H1 (cell line): Measurements from ENCODE around the gene UBE2E2. TPM values are rescaled to one million over a fixed set of nuclear protein-coding genes. Genes with fewer than 3 reads are reported as not detected.

Experiments
- CTCF ChIA-PET: fragments of 300-600 bp; sonication (Branson Sonifier 250); formaldehyde crosslinking; loops from one replicate; lab custom pipeline; 2021; ENCODE audit not compliant: partially characterized antibody; lab: Charles Lee
- POLR2A ChIA-PET: fragments of 300-600 bp; sonication (Branson Sonifier 250); formaldehyde crosslinking; loops from one replicate; lab custom pipeline; 2021; ENCODE audit warnings: inconsistent platforms; ENCODE audit not compliant: partially characterized antibody; lab: Charles Lee
- DNase-seq, 2 experiments: peaks; one replicate each; pipeline versions ENCODE4 v3.0.0 to v3.0.0-alpha.2; 2010 to 2022; ENCODE audit warnings: low spot score in 2 of 2, low read depth in 1 of 2, mixed read lengths in 1 of 2
- FAIRE-seq: peaks from 2 replicates; lab custom pipeline; 2011; peaks lifted over from hg19 to GRCh38; lab: Jason Lieb, UNC
- H2AFZ ChIP-seq: 2 replicates; pipeline ENCODE4 v1.8.1; 2012; ENCODE audit warnings: low read length, inconsistent platforms
- H2AK5ac ChIP-seq: 2 replicates; pipeline ENCODE4 v1.6.1; 2013; ENCODE audit warnings: low read depth, low read length
- H2BK120ac ChIP-seq: replicated peaks from 2 replicates; pipeline ENCODE3; 2013; ENCODE audit warnings: low read depth, low read length, inconsistent platforms
- H2BK12ac ChIP-seq: 2 replicates; pipeline ENCODE4 v1.6.1; 2013; ENCODE audit warnings: low read depth, low read length
- H2BK15ac ChIP-seq: 2 replicates; pipeline ENCODE4 v1.6.1; 2013; ENCODE audit warnings: low read length
- H2BK20ac ChIP-seq: 2 replicates; pipeline ENCODE4 v1.6.1; 2013; ENCODE audit warnings: low read length
- H2BK5ac ChIP-seq: 2 replicates; pipeline ENCODE4 v1.6.1; 2013; ENCODE audit warnings: low read depth, low read length
- H3K14ac ChIP-seq: 2 replicates; pipeline ENCODE4 v1.6.1; 2013; ENCODE audit warnings: inconsistent platforms; ENCODE audit not compliant: insufficient read length
- H3K18ac ChIP-seq: 2 replicates; pipeline ENCODE4 v1.6.1; 2013; ENCODE audit warnings: low read length; ENCODE audit errors: extremely low read depth
- H3K23ac ChIP-seq: 2 replicates; pipeline ENCODE4 v1.6.1; 2013; ENCODE audit warnings: inconsistent platforms; ENCODE audit not compliant: insufficient read length
- H3K23me2 ChIP-seq: 2 replicates; pipeline ENCODE4 v1.6.1; 2013; ENCODE audit warnings: low read depth, low read length
- H3K27ac ChIP-seq: 2 replicates; pipeline ENCODE4 v1.6.1; 2011; ENCODE audit warnings: low read depth, low read length, inconsistent platforms
- H3K27me3 ChIP-seq, 4 experiments: replicated peaks in 1 of 4; 1 replicate in 1 of 4; 2 replicates in 3 of 4; pipeline versions ENCODE4 v1.6.1 to v1.8.1; 2011 to 2013; ENCODE audit warnings: low read length in 3 of 4, mild to moderate bottlenecking in 3 of 4, inconsistent platforms in 2 of 4, mixed read lengths in 2 of 4, moderate library complexity in 1 of 4; ENCODE audit not compliant: control insufficient read depth in 3 of 4, insufficient read depth in 3 of 4; ENCODE audit errors: extremely low read depth in 1 of 4
- H3K36me3 ChIP-seq, 4 experiments: 2 replicates each; pipeline versions ENCODE4 v1.6.1 to v1.8.1; 2011 to 2013; ENCODE audit warnings: mild to moderate bottlenecking in 4 of 4, low read length in 3 of 4, moderate library complexity in 2 of 4, control low read depth in 1 of 4, inconsistent platforms in 1 of 4; ENCODE audit not compliant: insufficient read depth in 4 of 4, control insufficient read depth in 2 of 4
- H3K4ac ChIP-seq: replicated peaks from 2 replicates; pipeline ENCODE3; 2013; ENCODE audit warnings: low read length, low read depth, mixed read lengths, inconsistent platforms; ENCODE audit not compliant: insufficient read length
- H3K4me1 ChIP-seq, 4 experiments: replicated peaks in 1 of 4; 1 replicate in 1 of 4; 2 replicates in 3 of 4; pipeline versions ENCODE4 v1.6.1 to v1.8.1; 2011 to 2013; ENCODE audit warnings: low read length in 3 of 4, inconsistent platforms in 2 of 4, mixed read lengths in 1 of 4; ENCODE audit not compliant: insufficient read depth in 4 of 4, control insufficient read depth in 3 of 4
- H3K4me2 ChIP-seq, 2 experiments: 2 replicates each; pipeline versions ENCODE4 v1.6.1 to v1.8.1; 2011 to 2013; ENCODE audit warnings: low read depth in 2 of 2, low read length in 2 of 2, control low read depth in 1 of 2, inconsistent platforms in 1 of 2, mild to moderate bottlenecking in 1 of 2; ENCODE audit not compliant: insufficient read depth in 1 of 2
- H3K4me3 ChIP-seq, 4 experiments: fragments of 200-600, 300-600 bp in 1 of 4; sonication (generic), shearing (Covaris generic), sonication (Bioruptor Twin) in 1 of 4; 2 replicates each; pipeline versions ENCODE4 v1.5.1 to v1.8.1; 2011 to 2016; ENCODE audit warnings: low read length in 4 of 4, low read depth in 3 of 4, control low read depth in 2 of 4, inconsistent platforms in 2 of 4, mild to moderate bottlenecking in 2 of 4, mixed read lengths in 1 of 4, moderate library complexity in 1 of 4; ENCODE audit not compliant: insufficient read depth in 2 of 4; ENCODE audit errors: extremely low read depth in 1 of 4
- H3K56ac ChIP-seq: replicated peaks from 2 replicates; pipeline ENCODE3; 2013; ENCODE audit warnings: low read depth, mild to moderate bottlenecking, mixed read lengths, low read length, inconsistent platforms; ENCODE audit not compliant: insufficient read length
- H3K79me1 ChIP-seq: 2 replicates; pipeline ENCODE4 v1.6.1; 2013; ENCODE audit warnings: low read depth, low read length, control low read depth
- H3K79me2 ChIP-seq, 2 experiments: 2 replicates each; pipeline versions ENCODE4 v1.6.1 to v1.8.1; 2012 to 2013; ENCODE audit warnings: low read length in 2 of 2, mild to moderate bottlenecking in 2 of 2, inconsistent platforms in 1 of 2; ENCODE audit not compliant: insufficient read depth in 2 of 2, control insufficient read depth in 1 of 2
- H3K9ac ChIP-seq, 4 experiments: replicated peaks in 1 of 4; 1 replicate in 1 of 4; 2 replicates in 3 of 4; pipeline versions ENCODE4 v1.6.1 to v1.8.1; 2011 to 2013; ENCODE audit warnings: low read depth in 3 of 4, low read length in 3 of 4, control low read depth in 2 of 4, mild to moderate bottlenecking in 2 of 4, moderate library complexity in 2 of 4, inconsistent platforms in 1 of 4; ENCODE audit errors: extremely low read depth in 1 of 4
- H3K9me3 ChIP-seq, 2 experiments: 2 replicates each; pipeline versions ENCODE4 v1.6.1 to v1.8.1; 2012 to 2013; ENCODE audit warnings: mild to moderate bottlenecking in 2 of 2, moderate library complexity in 2 of 2, control low read depth in 1 of 2, inconsistent platforms in 1 of 2, low read depth in 1 of 2, low read length in 1 of 2, mixed read lengths in 1 of 2; ENCODE audit not compliant: insufficient read depth in 2 of 2
- H4K20me1 ChIP-seq, 2 experiments: replicated peaks in 1 of 2; 2 replicates each; pipeline versions ENCODE3 to v1.8.1; 2011 to 2013; ENCODE audit warnings: inconsistent platforms in 2 of 2, low read length in 2 of 2, mild to moderate bottlenecking in 1 of 2; ENCODE audit not compliant: insufficient read depth in 2 of 2, control insufficient read depth in 1 of 2
- H4K5ac ChIP-seq: 2 replicates; pipeline ENCODE4 v1.6.1; 2013; ENCODE audit warnings: low read length, low read depth, mixed read lengths, inconsistent platforms; ENCODE audit not compliant: insufficient read length
- H4K8ac ChIP-seq: 2 replicates; pipeline ENCODE4 v1.8.0; 2013; ENCODE audit warnings: mild to moderate bottlenecking, moderate library complexity, low read length, inconsistent platforms; ENCODE audit not compliant: insufficient read depth; ENCODE audit errors: extremely low read depth
- H4K91ac ChIP-seq: replicated peaks from 2 replicates; pipeline ENCODE3; 2013; ENCODE audit warnings: low read length, mixed read lengths, inconsistent platforms; ENCODE audit not compliant: insufficient read length
- ASH2L ChIP-seq: fragments of 200-600, 300-600 bp; sonication (generic); IDR thresholded peaks from one replicate; pipeline ENCODE4 v1.7.1; 2017; ENCODE audit warnings: low read length
- ATF3 ChIP-seq: IDR thresholded peaks from 2 replicates; pipeline ENCODE4 v1.6.1; 2011; ENCODE audit warnings: low read depth, mild to moderate bottlenecking, low read length; ENCODE audit not compliant: insufficient read depth
- BCL11A ChIP-seq, 2 experiments: IDR thresholded peaks; one replicate each; pipeline ENCODE4 v1.6.1; 2011; ENCODE audit warnings: low read depth in 2 of 2, low read length in 2 of 2, mild to moderate bottlenecking in 2 of 2
- CHD1 ChIP-seq: IDR thresholded peaks from 2 replicates; pipeline ENCODE4 v1.6.1; 2012; ENCODE audit warnings: low read depth, low read length, improper control_type of control experiment
- CREB1 ChIP-seq: IDR thresholded peaks from 2 replicates; pipeline ENCODE4 v1.6.1; 2012; ENCODE audit warnings: inconsistent platforms
- CTCF ChIP-seq, 3 experiments: IDR thresholded peaks; 1 replicate in 2 of 3; 2 replicates in 1 of 3; pipeline versions ENCODE4 v1.5.1 to v1.6.1; 2011; ENCODE audit warnings: low read length in 3 of 3, mild to moderate bottlenecking in 3 of 3, inconsistent platforms in 2 of 3, low read depth in 1 of 3, moderate library complexity in 1 of 3; ENCODE audit not compliant: insufficient read depth in 1 of 3; ENCODE audit errors: control extremely low read depth in 1 of 3
- EP300 ChIP-seq, 2 experiments: IDR thresholded peaks; 1 replicate in 1 of 2; 2 replicates in 1 of 2; pipeline ENCODE4 v1.6.1; 2011 to 2012; ENCODE audit warnings: low read depth in 2 of 2, low read length in 2 of 2, mild to moderate bottlenecking in 2 of 2, borderline replicate concordance in 1 of 2, inconsistent platforms in 1 of 2, moderate library complexity in 1 of 2
- RFX5 ChIP-seq: IDR thresholded peaks from 2 replicates; pipeline ENCODE4 v1.6.1; 2011; ENCODE audit warnings: low read depth, low read length, improper control_type of control experiment, borderline replicate concordance
- SP1 ChIP-seq: IDR thresholded peaks from 2 replicates; pipeline ENCODE4 v1.6.1; 2011; ENCODE audit warnings: low read depth, low read length
- SP4 ChIP-seq: IDR thresholded peaks from 2 replicates; pipeline ENCODE4 v1.6.1; 2012; ENCODE audit warnings: low read length, inconsistent platforms
- SRF ChIP-seq: IDR thresholded peaks from 2 replicates; pipeline ENCODE4 v1.6.1; 2011; ENCODE audit warnings: mild to moderate bottlenecking, low read depth, low read length, moderate library complexity
- WGBS, 2 experiments: shearing (Covaris generic) in 1 of 2; methylation state at CpG; one replicate each; pipeline versions ENCODE4 v1.1.6 to v1.1.7; 2013 to 2015; ENCODE audit warnings: low lambda C conversion rate in 2 of 2, mixed read lengths in 2 of 2, inconsistent platforms in 1 of 2, low coverage in 1 of 2, missing lambda C conversion rate in 1 of 2; ENCODE audit not compliant: insufficient replicate concordance in 2 of 2, insufficient coverage in 1 of 2, insufficient read length in 1 of 2; ENCODE audit errors: extremely low coverage in 1 of 2, missing lambda C conversion rate in 1 of 2; 5-methylcytosine and 5-hydroxymethylcytosine counted together
- polyA plus RNA-seq, 7 experiments: library from polyadenylated mRNA; depleted of rRNA in 3 of 7; stranded (reverse) in 5 of 7; unstranded in 2 of 7; fragments of >200 nt in 5 of 7; fragments of 200-250 nt in 2 of 7; gene quantifications; 1 replicate in 5 of 7; 2 replicates in 1 of 7; 4 replicates in 1 of 7; pipeline versions ENCODE4 v1.2.1 to v1.2.3, GENCODE V29; 2011 to 2013; ENCODE audit warnings: missing spikeins in 2 of 7, mixed read lengths in 2 of 7
- total RNA-seq: library from RNA; stranded (reverse); fragmentation: NEBNext Ultra II Directional; extraction: Animal tissue kit (Norgen Biotek cat#: 25700); gene quantifications from 2 replicates; pipeline ENCODE4 v1.2.1, GENCODE V29; 2021

UBE2E2 gene
- total and polyA plus RNA-seq, 2 of the 8 experiments (the other 6 are each of a cell fraction or from before 2014, with no cell fraction given) = 57.6 to 70.6 TPM

GRCh38 chr3:23157331-23157730 is 45.8 kb upstream of the UBE2E2 start:
- no peak overlapping the region for H3K9ac ChIP-seq
- TF ChIP-seq RFX5 (no peak), EP300 (IDR thresholded peaks at IDR 0.05; ENCODE audit: borderline replicate concordance in 1 of 2, low read depth in 2 of 2, low read length in 2 of 2) (no peak), CREB1 (no peak), BCL11A (IDR thresholded peaks at IDR 0.05; ENCODE audit: low read depth in 2 of 2, low read length in 2 of 2) (no peak), SRF (no peak), CTCF (IDR thresholded peaks at IDR 0.05; ENCODE audit: control extremely low read depth in 1 of 3, insufficient read depth in 1 of 3, low read depth in 1 of 3, low read length in 3 of 3) (no peak), ASH2L (no peak), SP4 (no peak), SP1 (no peak), CHD1 (no peak), ATF3 (no peak)
- H3K23ac ChIP-seq = no peak overlapping the region
- 0 out of 4 replicates have a peak, but pooled peaks cover 0 to 3% of the 10 kb centered on the region in 2 experiments for H3K9me3 ChIP-seq
- H4K91ac ChIP-seq = no peak overlapping the region
- no peak overlapping the region for H4K8ac ChIP-seq
- H3K56ac ChIP-seq = no peak overlapping the region
- H2BK20ac ChIP-seq = no peak overlapping the region
- CTCF ChIA-PET = interaction anchor here (0.6 kb wide), 1 partner anchor 89 kb away, joined by 3 read pairs; no protein-coding TSS in a partner anchor
- H3K14ac ChIP-seq = no peak overlapping the region
- no peak for DNase-seq
- no peaks in the 10 kb centered on the region for H3K23me2 ChIP-seq
- no peak overlapping the region for H2BK12ac ChIP-seq
- no peak overlapping the region for H2BK5ac ChIP-seq
- WGBS, 2 experiments = 96% methylated on average over 3 of the region's 3 CpGs; no CpG with 5 or more reads in 1 of the 2 experiments
- no peaks in the 10 kb centered on the region for H3K79me1 ChIP-seq
- H3K4me3 ChIP-seq = no peak overlapping the region
- H2BK15ac ChIP-seq = no peak overlapping the region
- H4K20me1 ChIP-seq = peaks cover 0 to 1% of the 10 kb centered on the region in 2 experiments
- H3K79me2 ChIP-seq = no peaks in the 10 kb centered on the region
- no peak overlapping the region for H3K4me2 ChIP-seq
- H2AFZ ChIP-seq = no peak overlapping the region
- POLR2A ChIA-PET = no interaction called here
- no peaks in the 10 kb centered on the region for H3K27me3 ChIP-seq
- no peak overlapping the region for H2BK120ac ChIP-seq
- H3K4me1 ChIP-seq = peaks cover 0 to 3% (median 0%) of the 10 kb centered on the region in 4 experiments; a peak in 3 of 7 replicates
- no peak for FAIRE-seq
- H3K4ac ChIP-seq = no peak overlapping the region
- no peak overlapping the region for H3K18ac ChIP-seq
- H3K36me3 ChIP-seq = no peaks in the 10 kb centered on the region
- H2AK5ac ChIP-seq = no peak overlapping the region
- H3K27ac ChIP-seq = no peak overlapping the region
- H4K5ac ChIP-seq = no peak overlapping the region
